ENCODE data around the gene KDF1. TPM values are rescaled to one million over a fixed set of nuclear protein-coding genes. Genes with fewer than 3 reads are reported as not detected.

KDF1 gene
- polyA plus RNA-seq, 1 of the 3 experiments (the other 2 are of a cell fraction), result not detected

DNA sequence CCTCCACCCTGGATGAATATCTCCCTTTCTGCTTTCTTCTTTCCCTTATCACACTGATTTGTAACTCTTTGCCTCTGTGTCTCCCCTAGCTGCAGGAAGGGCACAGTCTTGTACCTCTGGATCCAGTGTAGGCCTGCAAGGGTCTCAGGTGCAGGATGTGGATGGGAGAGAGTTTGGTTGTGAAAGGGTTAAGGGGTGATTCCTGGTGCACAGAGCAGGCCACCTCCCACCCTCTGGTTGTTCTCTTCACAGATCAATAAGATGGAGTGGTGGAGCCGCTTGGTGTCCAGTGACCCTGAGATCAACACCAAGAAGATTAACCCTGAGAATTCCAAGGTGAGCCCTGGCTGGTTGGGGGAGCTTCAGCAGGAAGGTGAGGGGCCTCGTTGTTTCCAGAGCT is 15.1 kb downstream of the KDF1 start:
- no peak overlapping the region for H3K4me2 ChIP-seq
- CTCF ChIA-PET, result interaction anchor here (0.6 kb wide), 1 partner anchor 1163 kb away, joined by 3 read pairs; no protein-coding TSS in a partner anchor
- H3K9me2 ChIP-seq, result no peaks in the 10 kb centered on the region
- no peak overlapping the region for H3K4me3 ChIP-seq (ENCODE audit: low read depth in 2 of 2, low read length in 1 of 2)
- H3K4me1 ChIP-seq (ENCODE audit: control insufficient read depth in 1 of 2, insufficient read depth in 2 of 2, low read depth in 1 of 2, low read length in 1 of 2), result peaks cover 0 to 3% of the 10 kb centered on the region in 2 experiments; a peak in 1 of 4 replicates
- H3K79me2 ChIP-seq (ENCODE audit: insufficient read depth), result peaks cover 12% of the 10 kb centered on the region; the same call in 1 of the 2 replicates
- H4K20me1 ChIP-seq (ENCODE audit: insufficient read depth), result 0 out of 2 replicates have a peak, but pooled peaks cover 4% of the 10 kb centered on the region
- H3K36me3 ChIP-seq (replicated peaks in 1 of 2; ENCODE audit: control insufficient read depth in 1 of 2, insufficient read depth in 2 of 2, low read length in 1 of 2), result peaks cover 26 to 28% of the 10 kb centered on the region in 2 experiments
- H3F3A ChIP-seq (replicated peaks; ENCODE audit: insufficient read depth), result peaks cover 8% of the 10 kb centered on the region
- H3K9ac ChIP-seq, result no peak overlapping the region
- POLR2A ChIA-PET, result no interaction called here
- TF ChIP-seq, protein P1, sequence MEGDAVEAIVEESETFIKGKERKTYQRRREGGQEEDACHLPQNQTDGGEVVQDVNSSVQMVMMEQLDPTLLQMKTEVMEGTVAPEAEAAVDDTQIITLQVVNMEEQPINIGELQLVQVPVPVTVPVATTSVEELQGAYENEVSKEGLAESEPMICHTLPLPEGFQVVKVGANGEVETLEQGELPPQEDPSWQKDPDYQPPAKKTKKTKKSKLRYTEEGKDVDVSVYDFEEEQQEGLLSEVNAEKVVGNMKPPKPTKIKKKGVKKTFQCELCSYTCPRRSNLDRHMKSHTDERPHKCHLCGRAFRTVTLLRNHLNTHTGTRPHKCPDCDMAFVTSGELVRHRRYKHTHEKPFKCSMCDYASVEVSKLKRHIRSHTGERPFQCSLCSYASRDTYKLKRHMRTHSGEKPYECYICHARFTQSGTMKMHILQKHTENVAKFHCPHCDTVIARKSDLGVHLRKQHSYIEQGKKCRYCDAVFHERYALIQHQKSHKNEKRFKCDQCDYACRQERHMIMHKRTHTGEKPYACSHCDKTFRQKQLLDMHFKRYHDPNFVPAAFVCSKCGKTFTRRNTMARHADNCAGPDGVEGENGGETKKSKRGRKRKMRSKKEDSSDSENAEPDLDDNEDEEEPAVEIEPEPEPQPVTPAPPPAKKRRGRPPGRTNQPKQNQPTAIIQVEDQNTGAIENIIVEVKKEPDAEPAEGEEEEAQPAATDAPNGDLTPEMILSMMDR (IDR thresholded peaks at IDR 0.05), result no peak
- TF ChIP-seq SIN3A (IDR thresholded peaks at IDR 0.05; ENCODE audit: borderline replicate concordance, low read depth, low read length), result no peak
- TF ChIP-seq TCF12 (IDR thresholded peaks at IDR 0.05), result no peak
- TF ChIP-seq, protein P2, sequence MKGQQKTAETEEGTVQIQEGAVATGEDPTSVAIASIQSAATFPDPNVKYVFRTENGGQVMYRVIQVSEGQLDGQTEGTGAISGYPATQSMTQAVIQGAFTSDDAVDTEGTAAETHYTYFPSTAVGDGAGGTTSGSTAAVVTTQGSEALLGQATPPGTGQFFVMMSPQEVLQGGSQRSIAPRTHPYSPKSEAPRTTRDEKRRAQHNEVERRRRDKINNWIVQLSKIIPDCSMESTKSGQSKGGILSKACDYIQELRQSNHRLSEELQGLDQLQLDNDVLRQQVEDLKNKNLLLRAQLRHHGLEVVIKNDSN (IDR thresholded peaks at IDR 0.05; ENCODE audit: borderline replicate concordance, low read depth), result no peak
- TF ChIP-seq EZH2phosphoT487 (IDR thresholded peaks at IDR 0.05; ENCODE audit: borderline replicate concordance, low read depth), result no peak
- no peak for TF ChIP-seq FOSL2 (IDR thresholded peaks at IDR 0.05; ENCODE audit: borderline replicate concordance, low read depth)
- no peak for TF ChIP-seq FOXM1 (IDR thresholded peaks at IDR 0.05; ENCODE audit: low read depth)
- no peak for TF ChIP-seq SMC3 (IDR thresholded peaks at IDR 0.05; ENCODE audit: low read depth, low read length)
- TF ChIP-seq RAD21 (IDR thresholded peaks at IDR 0.05; ENCODE audit: low read length), result no peak
- no peak for TF ChIP-seq MEF2A (IDR thresholded peaks at IDR 0.05; ENCODE audit: borderline replicate concordance, low read depth)
- no peak for TF ChIP-seq FOXJ3 (CRISPR knock-in tag; IDR thresholded peaks at IDR 0.05)
- TF ChIP-seq POLR2AphosphoS5 (IDR thresholded peaks at IDR 0.05; ENCODE audit: low read depth, low read length), result no peak
- no peak for TF ChIP-seq RFX5 (IDR thresholded peaks at IDR 0.05; ENCODE audit: low read length)
- TF ChIP-seq YY1 (IDR thresholded peaks at IDR 0.05; ENCODE audit: low read depth), result no peak
- H3K27ac ChIP-seq (ENCODE audit: low read depth in 2 of 2, low read length in 1 of 2), result no peak overlapping the region
- no peak for DNase-seq
- H2AFZ ChIP-seq (ENCODE audit: low read depth), result no peak overlapping the region
- no peaks in the 10 kb centered on the region for H3K27me3 ChIP-seq (ENCODE audit: insufficient read depth)
- WGBS (ENCODE audit: low lambda C conversion rate), result 91% methylated on average over 2 of the region's 2 CpGs
- no peaks in the 10 kb centered on the region for H3K9me3 ChIP-seq

DNA sequence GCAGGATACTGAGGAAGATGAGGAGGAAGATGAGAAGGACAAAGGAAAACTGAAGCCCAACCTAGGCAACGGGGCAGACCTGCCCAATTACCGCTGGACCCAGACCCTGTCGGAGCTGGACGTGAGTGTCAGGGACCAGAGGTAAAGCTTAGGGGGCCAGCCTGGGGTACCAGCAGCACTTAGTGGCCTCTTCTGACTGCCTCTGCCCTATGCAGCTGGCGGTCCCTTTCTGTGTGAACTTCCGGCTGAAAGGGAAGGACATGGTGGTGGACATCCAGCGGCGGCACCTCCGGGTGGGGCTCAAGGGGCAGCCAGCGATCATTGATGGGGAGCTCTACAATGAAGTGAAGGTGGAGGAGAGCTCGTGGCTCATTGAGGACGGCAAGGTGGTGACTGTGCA is 17.6 kb downstream of the KDF1 start:
- Histone ChIP-seq H3K79me2 (ENCODE audit: insufficient read depth) (peaks cover 37% of the 10 kb centered on the region), H3K9me2 (no peaks in the 10 kb centered on the region), H3K9ac (no peak overlapping the region), H3K4me3 (ENCODE audit: low read depth in 2 of 2, low read length in 1 of 2) (no peak overlapping the region), H3K27ac (ENCODE audit: low read depth in 2 of 2, low read length in 1 of 2) (no peak overlapping the region), H3K4me2 (no peak overlapping the region), H3K27me3 (ENCODE audit: insufficient read depth) (no peaks in the 10 kb centered on the region), H3F3A (replicated peaks; ENCODE audit: insufficient read depth) (peaks cover 4% of the 10 kb centered on the region), H2AFZ (ENCODE audit: low read depth) (no peak overlapping the region), H3K36me3 (replicated peaks in 1 of 2; ENCODE audit: control insufficient read depth in 1 of 2, insufficient read depth in 2 of 2, low read length in 1 of 2) (peaks cover 28 to 31% of the 10 kb centered on the region in 2 experiments), H3K4me1 (ENCODE audit: control insufficient read depth in 1 of 2, insufficient read depth in 2 of 2, low read depth in 1 of 2, low read length in 1 of 2) (no peaks in the 10 kb centered on the region), H3K9me3 (no peaks in the 10 kb centered on the region), H4K20me1 (ENCODE audit: insufficient read depth) (peaks cover 18% of the 10 kb centered on the region; the same call in 1 of the 2 replicates)
- ChIA-PET POLR2A (no interaction called here), CTCF (interaction anchor here (1.3 kb wide), 1 partner anchor 55 kb away, joined by 4 read pairs; no protein-coding TSS in a partner anchor)
- no peak for DNase-seq
- WGBS (ENCODE audit: low lambda C conversion rate), result 97% methylated on average over 9 of the region's 12 CpGs
- TF ChIP-seq, protein P3, sequence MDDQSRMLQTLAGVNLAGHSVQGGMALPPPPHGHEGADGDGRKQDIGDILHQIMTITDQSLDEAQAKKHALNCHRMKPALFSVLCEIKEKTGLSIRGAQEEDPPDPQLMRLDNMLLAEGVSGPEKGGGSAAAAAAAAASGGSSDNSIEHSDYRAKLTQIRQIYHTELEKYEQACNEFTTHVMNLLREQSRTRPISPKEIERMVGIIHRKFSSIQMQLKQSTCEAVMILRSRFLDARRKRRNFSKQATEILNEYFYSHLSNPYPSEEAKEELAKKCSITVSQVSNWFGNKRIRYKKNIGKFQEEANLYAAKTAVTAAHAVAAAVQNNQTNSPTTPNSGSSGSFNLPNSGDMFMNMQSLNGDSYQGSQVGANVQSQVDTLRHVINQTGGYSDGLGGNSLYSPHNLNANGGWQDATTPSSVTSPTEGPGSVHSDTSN (IDR thresholded peaks at IDR 0.05), result no peak
- TF ChIP-seq RCOR1 (IDR thresholded peaks at IDR 0.05; ENCODE audit: low read length) (no peak), YY1 (IDR thresholded peaks at IDR 0.05; ENCODE audit: low read depth) (no peak), ELF1 (IDR thresholded peaks at IDR 0.05) (no peak), RXRA (IDR thresholded peaks at IDR 0.05; ENCODE audit: borderline replicate concordance, low read depth) (no peak), GATA2 (CRISPR knock-in tag; IDR thresholded peaks at IDR 0.05) (no peak)
